Measurements from ENCODE around the gene TNPO3.

Gene TNPO3

DNA sequence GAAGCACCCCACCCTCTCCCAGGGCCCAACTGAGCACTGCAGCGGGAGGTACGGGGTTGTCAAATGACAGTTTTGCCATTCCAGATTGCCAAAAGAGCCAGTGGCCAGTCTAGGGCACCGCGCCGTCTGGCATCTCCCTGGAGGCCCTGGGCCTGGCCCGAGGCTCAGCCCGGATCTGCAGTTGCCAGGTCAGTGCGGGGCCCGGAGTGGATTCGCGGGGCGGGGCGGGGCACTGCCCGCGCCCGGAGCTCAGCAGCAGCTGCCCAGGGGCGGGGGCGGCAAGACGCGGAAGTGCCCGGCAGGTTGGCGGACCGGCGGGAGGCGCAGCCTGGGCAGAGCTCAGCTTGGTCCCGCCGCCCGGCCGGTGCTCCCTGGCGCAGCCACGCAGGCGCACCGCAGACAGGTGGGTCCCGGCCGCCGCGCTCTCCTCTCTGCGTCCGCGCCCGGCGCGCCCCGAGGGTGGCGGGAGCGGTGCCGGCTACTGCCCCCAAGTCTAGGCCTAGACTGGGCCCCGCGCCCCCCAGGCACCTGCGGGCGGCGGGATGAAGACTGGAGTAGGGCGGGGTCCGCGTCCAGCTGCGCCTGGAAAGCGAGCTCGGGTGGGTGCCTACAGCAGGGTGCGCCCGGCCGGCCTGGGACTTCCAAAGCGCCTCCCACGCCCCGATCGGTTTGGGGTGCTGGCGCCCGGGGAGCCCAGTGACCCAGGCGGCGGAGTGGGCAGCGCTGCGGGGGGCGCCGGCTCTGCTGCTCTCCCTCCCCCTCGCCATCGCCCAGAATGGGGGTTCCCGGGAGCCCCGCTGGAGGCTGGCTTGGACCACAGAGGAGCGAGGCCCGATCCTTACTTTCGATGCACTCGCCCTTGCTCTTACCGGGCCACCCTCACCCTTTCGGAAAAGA, 117.0 kb downstream of the TNPO3 start, which contains the start of gene IRF5:
Gene IRF5, plus strand, starts transcription at position 281 of the 897 bp plus-strand sequence. CDS start 4,155 bp downstream, outside the sequence.
- peak; percentile 78 for DNase-seq

- DNase-seq = no peak
These were observed 117.7 kb downstream of the TNPO3 start for GRCh38 chr7:128937271-128937646.

GRCh38 chr7:128936798-128937197, 118.1 kb downstream of the TNPO3 start:
- DNase-seq = no peak

- no peak for DNase-seq
These were observed 119.6 kb downstream of the TNPO3 start for GRCh38 chr7:128935342-128935730.

DNA sequence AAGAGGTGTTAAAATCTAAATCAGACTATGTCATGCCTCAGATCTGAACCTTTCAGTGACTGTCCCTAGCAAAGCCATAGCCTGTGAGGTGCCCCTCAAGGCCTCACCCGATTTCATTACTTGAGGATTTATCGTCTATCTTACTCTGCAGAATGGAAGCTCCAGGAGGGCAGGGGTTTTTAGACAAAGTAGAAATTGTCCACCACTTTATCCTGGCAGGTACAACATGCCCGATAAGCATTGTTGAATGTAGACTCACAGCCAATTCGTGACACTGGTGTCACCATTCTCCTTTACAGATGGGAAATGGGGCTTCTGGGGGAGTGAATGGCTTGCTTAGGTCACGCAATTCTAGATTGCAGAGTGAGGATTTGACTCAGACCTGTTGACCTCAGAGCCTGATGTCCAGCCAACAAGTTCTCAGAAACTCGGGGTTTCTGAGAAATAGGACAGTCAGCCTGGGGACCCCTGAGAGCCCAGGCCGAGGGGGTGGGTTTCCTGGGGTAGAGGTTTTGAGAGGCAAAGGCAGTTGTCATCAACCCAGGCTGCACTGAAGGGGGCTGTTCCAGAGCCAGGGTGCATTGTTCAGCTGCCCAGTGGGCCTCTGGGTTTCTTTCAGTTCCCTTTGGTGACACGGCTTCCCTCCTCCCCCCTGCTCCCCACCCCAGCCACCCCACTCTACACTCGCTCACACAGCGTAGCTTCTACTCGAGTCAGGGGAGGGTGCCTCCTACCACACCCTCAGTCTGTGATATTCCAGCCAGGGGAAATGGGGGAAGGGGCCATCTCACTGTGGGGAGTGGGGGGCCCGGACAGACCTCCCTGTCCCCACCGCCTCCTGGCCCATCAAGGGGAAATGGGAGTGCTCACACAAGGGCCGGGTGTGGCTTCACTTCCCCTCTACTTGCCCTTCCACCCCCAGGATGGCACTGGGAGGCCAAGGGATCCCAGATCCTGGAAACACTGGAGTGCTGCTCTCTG, 120.3 kb downstream of the TNPO3 start:
- DNase-seq = peak; percentile 92

DNA sequence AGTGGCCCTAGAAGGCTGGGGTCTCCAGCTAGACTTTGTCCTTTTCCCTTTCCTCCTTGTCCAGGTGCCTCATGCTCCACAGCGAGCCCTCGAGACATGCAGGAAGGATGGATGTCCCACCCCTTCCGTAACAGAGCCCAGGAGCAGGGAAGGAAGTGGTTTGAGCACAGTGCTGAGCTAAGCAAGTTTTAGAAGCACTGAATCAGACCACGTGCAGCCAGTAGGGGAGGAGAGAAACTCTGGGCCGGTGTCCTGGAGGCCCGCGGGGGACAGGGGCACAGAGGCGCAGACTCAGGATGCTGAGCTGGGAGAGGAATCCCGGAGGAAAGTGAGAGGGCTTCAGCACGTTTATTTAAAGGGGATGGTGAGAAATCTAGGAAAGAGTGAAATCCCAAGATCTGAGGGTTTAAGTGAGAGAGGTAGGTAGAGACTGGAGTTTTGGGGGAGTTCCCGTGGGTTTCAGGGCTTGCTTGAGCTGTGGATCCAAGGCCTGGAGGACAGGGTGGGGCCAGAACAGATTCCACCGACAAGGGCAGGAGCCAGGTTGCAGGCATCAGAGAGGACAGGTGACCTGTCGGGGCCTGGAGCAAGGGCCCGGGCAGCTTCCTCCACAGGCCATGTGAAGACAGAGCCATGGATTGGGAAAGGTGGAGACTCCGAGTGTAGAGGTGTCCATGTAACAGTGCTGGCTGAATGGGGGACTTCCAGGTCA, 121.6 kb downstream of the TNPO3 start:
- DNase-seq = peak; percentile 76

DNA sequence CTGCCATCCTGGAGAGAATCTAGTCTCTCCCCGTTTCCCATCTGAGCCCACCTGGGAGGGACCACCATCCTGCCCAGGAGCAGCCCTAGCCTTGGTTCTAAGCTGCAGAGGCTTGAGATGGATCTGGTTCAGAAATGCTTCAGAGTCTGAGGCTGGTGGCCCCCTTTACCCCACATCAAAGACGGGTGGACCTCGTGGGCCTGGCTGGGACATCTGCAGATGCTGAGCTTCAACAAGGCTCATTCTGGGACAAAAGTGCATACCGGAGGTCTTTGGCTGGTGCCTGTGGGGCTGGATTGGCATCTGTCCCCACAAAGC, 122.1 kb downstream of the TNPO3 start:
- no peak for DNase-seq

- DNase-seq = no peak
These were observed 122.7 kb downstream of the TNPO3 start for GRCh38 chr7:128931965-128932861.

DNA sequence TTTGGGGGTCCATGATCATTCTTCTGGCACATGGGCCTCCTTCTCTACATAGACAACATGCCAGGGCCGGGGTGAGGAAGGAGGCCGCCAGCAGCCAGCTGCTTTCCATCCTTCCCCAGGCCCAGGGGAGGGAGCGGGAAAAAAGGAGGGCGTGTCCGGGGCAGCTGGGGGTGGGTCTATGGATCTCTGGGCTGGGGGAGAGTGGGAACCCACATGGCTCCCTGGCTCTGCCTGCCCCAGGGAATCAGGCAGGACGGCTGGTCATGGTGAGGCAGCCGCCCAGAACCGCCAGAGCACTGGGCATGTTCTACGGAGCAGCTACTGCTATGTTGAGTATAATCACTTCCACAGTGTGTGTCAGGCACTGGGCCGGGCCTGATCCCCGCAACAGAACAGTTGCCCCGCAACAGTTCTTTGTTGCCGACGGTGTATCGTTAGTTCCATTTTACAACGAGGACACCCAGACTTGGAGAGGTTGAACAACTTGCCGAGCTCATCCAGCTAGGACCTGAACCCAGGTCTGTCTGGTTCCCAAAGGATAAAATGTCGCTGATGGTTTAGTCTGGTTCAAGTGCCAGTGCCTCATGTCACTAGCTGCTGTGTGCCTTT, 123.6 kb downstream of the TNPO3 start:
- no peak for DNase-seq

DNA sequence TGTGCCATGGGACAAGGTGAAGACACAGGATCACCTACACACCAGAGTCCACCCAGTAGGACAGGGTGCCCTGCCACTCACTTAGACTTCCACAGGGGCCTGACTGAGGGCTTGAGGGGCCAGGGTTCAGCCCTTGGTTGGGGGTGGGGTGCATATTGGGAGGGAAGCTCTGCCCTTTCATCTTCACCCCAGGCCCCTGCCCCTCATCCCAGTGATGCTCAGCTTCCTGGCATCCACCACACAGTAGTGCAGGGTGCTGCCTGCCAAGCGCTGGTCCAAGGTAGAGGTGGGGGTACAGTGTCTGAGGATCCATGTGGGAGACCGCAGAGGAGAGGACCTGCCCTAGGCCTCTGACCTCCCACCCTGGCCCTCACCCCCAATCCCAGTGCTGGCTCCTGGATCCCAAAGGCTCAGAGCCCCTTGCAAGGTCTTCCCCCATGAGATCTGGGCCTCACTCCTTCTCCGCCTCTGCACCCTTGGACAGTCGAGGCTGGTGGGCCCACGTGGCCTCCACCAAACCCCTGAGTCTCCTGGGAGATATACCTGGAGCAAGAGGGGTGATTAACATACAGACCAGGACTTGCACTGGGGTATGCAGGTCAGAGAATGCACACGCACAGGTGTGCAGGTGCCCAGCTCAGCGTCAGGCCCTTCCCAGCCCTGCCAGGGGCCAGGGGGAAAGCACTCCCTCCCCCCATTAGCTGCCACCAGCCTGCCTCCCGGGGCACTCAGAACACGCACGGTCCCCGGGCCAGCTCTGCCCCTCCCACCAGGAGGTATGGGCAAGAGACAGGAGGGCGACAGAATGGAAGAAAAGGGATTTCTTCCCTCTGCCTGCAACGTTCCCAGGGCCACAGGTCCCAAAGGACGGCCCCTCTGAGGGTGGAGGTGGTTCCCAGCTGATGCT, 125.8 kb downstream of the TNPO3 start:
- DNase-seq = no peak

- no peak for DNase-seq
These were observed 126.6 kb downstream of the TNPO3 start for GRCh38 chr7:128928159-128928813.

DNA sequence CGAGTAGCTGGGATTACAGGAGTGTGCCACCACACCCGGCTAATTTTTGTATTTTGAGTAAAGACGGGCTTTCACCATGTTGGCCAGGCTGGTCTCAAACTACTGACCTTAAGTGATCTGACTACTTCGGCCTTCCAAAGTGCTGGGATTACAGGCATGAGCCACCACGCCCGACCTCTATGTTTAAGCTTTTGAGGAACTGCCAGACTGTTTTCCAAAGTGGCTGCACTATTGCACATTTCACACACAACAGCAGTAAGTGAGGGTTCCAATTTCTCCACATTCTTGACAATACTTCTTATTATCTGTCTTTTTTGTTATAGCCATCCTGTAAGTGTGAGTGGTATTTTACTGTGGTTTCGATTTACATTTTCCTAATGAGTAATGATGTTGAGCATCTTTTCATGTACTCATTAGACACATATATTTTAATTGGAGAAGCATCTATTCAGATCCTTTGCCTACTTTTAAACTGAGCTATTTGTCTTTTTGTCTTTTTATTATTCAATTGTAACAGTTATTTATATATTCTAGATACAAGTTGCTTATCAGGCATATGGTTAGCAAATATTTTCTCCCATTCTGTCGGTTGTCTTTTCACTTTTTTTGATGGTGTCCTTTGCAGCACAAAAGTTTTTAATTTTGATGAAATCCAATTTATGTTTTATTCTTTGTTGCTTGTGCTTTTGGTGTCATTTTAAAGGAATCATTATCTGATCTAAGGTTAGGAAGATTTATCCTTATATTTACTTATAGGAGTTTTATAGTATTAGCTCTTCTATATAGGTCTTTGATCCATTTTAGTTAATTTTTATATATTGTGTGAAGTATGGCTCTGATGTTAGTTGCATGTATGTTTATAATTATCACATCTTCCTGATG, 130.0 kb downstream of the TNPO3 start:
- peak; percentile 36 for DNase-seq

GRCh38 chr7:128923411-128923800, 131.5 kb downstream of the TNPO3 start:
- no peak for DNase-seq

- DNase-seq = no peak
These were observed 132.2 kb downstream of the TNPO3 start for GRCh38 chr7:128922496-128923410.

- DNase-seq = no peak
These were observed 133.0 kb downstream of the TNPO3 start for GRCh38 chr7:128921866-128922440.

DNA sequence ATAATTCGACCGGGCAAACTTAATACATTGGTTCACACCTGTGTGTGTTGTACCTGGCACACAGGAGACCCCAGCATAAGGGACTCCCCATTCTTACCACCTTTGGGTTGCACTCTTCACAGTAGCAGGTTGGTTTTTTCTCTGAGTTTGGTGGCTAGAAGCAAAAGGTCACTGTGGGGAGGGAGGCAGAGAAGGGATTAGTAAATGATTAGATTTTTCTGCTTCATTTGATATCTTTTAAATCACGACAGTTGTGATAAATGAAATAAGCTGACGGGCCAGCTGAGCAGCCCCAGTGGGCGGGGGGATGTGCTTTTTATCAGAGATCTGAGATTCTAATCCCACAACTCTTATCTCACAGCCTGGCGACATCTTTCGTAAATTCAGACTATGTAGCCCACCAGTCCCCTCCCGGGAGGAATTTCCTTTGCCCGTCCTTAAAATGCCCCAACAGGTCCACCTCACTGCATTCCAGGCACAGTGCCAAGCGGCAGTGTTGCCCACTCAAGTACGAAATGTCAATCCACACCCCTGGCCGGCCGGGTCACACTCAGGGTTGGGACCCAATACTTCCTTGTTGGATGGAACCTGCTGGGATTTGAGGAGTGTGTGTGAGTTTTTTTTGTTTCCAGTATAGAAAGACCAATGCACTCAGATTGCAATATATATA, 133.9 kb downstream of the TNPO3 start:
- DNase-seq = no peak

Data from suppressor macrophage treated with lipopolysaccharide for 4 hours (primary cell).